ENCODE data around the gene DCHS1.

The DCHS1 gene

DNA sequence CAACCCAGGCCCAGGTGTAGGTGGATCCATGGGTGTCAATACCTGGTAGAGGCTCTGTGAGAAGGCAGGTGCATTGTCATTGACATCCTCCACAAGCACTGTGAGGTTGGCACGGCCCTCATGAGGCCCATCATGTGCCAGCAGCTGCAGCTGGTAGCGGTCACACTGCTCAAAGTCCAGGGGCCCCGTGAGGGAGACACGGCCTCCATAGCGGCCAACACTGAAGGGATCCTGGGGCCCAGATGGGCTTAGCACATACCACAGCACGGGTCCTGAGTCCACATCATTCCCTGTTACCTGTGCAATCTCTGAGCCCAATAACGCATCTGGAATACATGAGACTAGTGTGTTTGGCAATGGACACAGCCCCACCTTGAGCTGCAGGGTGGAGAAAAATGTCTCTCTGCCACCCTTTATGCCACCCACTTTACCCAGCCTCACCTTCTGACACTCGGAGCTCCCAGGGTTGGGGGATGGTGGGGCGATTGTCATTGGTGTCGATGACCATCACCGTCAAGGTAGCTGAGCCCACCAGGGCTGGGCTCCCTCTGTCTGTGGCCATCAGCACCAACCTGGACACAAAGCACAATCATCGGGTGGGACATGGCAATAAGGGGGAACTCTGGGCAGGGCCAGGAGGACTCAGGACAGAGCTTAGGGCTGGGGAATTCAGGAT is 30.3 kb downstream of the DCHS1 start:
- no peak for DNase-seq

GRCh38 chr11:6623391-6624363 is 31.9 kb downstream of the DCHS1 start:
- DNase-seq: no peak

- no peak for DNase-seq
Observed at GRCh38 chr11:6622261-6623171, 33.1 kb downstream of the DCHS1 start.

DNA sequence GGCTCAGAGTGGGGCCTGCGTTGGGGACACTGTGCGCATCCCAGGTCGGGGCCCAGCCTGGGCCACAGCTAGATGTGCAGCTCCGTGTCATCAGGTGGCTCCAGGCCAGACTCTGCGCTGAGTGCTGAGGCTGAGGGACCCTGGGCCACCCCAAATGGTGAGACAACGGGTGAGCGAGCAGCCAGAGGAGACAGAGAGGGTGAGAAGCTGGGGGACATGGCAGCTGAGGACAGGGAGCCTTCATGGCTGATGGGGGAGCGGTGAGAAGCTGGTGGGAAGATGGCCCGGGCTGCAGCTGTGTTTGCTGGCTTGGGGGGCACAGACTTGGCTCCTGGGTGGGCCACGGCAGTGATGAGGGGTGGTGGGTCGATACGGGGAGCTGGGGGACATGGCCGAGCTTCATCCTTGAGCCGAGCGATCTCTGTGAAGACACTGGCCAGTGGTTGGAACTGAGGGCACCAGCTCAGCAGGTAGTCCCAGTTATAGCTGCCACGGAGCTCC is 33.8 kb downstream of the DCHS1 start:
- DNase-seq: no peak

- DNase-seq: no peak
Observed at GRCh38 chr11:6620636-6621035, 35.0 kb downstream of the DCHS1 start.

DNA sequence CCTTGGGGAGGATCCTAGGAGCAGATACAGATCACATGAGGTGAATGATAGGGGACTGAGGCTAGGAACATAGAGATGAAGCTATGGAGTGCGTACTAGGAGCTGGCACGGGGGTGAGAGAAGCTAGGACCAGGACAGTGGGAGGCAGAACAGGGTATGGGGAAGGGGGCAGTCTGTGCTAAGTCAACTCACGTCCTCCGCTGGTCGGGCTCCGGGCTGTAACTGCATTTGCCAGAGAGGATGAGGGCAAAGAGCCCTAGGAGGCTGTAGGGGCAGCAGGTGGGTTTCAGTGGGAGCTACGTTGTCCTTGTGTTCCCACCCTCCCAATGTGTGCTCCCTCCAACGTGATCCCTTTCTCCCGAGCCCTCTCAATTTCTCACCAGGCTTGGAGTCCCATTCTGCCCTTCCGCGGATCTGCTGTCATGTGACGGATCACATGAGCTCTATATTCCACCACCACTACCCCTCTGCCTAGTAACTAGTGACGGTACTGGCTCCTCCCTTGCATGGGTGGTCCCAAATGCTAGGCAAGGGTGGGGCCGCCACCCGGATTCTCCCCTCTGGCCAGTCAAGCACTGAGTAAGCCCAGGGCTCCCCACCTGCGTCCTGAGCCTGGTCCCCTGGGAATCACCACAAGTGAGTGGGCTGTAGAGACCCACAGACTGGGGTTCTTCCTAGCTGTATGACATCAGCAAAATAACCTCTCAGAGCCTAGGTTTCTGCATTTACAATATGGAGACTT is 36.4 kb downstream of the DCHS1 start, which contains the start of gene TPP1:
TPP1 (minus strand) TSS at position 419 of the 742 bp plus-strand sequence; CDS start at position 397, 22 bp downstream.
- DNase-seq: peak; percentile 90

DNA sequence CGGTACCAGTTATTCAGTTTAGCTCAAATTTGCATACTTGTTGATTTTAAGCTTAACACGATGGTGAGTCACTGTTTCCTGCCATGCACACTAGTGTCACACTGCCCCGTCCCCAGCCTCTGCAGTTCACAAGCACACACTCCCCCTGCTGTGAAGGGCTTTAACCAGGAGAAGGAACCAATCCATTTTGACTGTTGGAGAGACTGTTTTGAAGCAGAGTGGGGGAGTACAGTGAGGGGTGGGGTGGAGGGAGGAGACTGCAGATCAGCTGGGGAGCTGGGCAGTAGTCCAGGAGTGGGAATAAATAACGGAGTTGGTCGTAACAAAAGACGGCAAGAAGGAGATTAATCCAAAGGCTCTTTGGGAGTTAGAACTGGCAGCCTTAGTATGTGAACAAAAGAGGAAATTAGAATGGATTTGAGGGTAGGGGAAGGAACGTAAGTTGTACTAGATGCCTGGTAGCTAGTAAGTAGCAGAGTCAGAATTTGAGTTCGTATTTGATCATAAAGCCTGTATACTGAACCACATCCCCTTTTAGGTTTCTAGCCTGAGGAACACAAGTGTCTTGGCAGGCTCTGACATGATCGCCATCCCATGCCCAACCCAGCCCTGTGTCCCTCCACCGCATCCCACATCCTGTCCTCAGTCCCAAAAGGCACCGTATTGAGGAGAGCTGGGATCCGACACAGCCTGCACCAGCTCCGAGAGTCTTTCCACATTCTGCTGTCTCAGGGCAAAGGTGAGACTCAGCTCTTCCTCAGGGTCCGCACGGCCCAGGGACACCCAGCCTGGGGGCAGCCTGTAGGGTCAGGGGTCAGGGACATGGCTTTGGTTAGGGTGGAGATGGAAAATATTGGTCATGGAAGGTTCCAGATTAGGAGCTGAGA is 37.2 kb downstream of the DCHS1 start:
- DNase-seq: peak; percentile 70

- no peak for DNase-seq
Observed at GRCh38 chr11:6617315-6617781, 38.3 kb downstream of the DCHS1 start.

GRCh38 chr11:6616596-6617250 is 38.9 kb downstream of the DCHS1 start:
- no peak for DNase-seq

GRCh38 chr11:6615882-6616585 is 39.6 kb downstream of the DCHS1 start:
- no peak for DNase-seq

GRCh38 chr11:6615046-6615445 is 40.6 kb downstream of the DCHS1 start:
- no peak for DNase-seq

DNA sequence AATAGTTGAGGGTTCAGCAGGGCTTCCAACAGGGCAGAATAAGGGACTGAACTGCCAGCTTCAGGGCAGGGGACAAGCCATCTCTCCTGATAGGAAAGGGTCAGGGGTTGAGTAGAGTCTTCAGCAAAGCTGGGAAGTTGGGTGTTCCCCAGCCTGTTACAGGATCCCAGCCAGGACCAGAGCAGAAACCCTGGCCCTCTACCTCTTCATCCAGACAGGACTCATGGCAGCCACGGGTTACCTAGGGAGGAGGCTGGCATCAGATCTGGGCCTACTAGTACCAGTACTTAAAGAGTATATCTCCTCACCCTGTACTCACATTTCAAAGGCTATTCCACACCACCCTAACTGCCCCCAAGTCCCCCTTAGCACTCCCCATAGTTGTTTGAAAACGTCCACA is 41.2 kb downstream of the DCHS1 start:
- no peak for DNase-seq

DNA sequence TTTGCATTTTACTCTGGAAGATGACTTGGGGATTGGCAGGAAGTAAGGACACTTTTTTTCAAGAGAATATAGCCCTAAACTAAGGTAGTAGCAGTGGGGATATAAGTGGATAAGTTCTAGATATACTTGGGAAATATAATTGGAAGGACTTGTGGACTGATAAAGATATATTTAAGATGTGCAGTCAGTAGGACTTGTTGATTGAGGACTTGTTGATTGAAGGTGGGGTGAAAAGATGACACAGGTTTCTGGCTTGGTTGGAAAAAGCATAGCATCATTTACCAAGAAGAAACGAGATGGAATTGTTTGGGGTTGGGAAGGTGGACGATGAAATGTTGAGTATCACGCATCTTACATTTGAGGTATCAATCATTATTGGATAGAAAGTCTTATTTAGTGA is 42.1 kb downstream of the DCHS1 start:
- no peak for DNase-seq

DNA sequence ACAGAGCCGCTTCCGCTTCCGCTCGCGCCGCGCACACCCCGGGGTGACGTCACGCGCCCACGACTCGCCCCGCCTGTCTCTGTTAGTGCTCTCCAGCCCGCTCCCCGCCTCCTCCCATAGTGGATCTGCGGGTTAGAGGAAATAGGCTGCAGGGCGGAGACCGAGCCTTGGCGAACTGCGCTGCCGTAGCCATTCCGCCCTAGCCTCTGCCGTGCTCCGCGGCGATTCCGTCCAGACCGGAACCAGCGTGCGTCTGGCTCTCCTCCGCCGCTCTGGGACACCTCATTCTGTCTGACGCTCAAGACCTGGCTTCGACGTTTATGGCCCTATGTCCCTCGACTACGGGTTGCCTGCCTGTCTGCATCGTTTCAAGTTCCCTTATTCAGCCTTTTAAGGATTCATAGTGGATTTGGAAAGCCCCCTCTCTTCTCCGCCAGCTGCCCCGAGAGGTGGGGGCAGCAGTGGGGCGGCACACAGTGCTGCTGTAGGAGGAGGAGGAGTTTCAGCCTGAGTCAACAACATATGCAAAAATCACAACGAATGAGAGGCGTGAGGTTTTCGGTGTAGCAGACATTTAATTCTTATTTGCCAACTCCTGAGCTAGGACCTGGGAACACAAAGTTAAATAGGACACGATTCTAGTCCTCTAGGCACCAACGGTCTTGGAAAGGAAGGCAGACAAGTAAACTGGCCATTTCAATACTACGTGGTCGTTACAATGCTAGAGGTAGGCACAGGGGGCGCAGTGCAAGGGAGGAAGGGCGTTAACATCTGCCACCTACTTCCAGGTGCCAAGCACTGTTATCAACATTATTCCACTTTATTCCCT is 43.2 kb downstream of the DCHS1 start, which contains the start of gene TAF10:
TAF10 (minus strand) TSS at position 4 of the 829 bp plus-strand sequence. CDS start 27 bp downstream, outside the sequence.
- DNase-seq: peak; percentile 96

DNA sequence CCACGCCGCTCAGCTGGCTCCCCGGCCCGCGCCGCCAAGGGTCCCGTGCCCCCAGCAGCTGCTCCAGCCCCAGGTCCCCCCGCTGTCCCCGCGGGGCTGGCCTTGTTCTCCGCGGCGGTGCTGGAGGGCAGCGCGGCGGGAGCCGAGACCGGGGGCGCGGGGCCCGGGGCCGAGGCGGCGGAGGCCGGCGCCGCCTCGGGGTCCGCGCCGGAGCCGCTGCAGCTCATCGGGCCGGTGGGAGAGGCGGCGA is 43.7 kb downstream of the DCHS1 start:
- no peak for DNase-seq

DNA sequence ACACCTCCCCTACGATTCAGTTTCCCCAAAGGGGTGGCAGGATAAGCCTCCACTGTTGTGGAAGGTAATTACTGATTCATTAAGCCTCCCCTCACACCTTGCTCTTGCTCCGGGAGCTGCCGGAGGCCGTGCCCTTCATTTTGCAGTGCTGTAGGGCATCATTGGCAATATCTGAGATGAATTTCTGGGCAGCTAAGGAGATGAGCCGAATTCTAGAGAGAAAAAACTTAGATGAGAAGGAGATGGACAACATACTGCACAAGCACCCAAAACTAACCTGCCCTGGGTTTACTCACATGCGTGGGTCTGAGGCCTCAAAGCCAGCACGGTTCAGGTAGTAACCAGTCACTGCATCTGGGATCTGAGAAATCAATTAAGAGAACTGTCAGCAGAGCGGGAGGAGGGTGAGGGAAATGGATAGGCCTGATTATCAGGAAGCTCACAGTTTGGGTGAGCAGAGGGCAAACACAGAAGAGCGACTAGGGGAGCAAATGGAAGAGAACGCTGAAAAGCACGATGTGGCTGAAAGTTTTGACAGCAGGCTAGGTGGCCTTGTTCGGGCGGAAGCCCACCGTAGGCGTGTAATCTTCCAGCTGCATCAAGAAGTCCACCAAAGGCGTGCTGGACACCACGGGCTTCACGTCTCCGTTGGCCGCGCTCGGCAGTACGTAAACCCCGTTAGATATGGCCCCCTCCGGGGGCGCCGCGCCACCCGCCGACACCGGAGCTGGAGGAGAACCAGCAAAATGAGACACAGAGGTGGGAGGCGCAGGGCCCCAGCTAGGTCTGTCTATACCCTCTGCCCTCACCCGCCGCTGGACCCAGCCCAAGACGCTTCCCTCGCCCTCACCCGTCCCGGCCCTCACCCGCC is 44.3 kb downstream of the DCHS1 start:
- DNase-seq: peak; percentile 46

DNA sequence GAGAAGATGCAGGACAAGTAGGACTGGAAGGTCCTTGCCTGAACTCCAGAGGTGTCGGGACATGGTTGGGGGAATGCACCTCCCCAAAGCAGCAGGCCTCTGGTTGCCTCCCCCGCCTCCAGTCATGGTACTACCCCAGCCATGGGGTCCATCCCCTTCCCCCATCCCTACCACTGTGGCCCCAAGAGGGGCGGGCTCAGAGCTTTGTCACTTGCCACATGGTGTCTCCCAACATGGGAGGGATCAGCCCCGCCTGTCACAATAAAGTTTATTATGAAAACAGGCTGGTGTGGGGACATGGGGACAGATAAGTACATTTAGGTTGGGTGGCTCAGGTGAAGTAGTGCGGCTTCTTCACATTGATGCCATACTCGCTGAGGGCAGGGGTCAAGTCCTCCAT is 45.0 kb downstream of the DCHS1 start:
- DNase-seq: no peak
